Caco-2 (cell line): ENCODE data around the gene KIAA1671. TPM values are rescaled to one million over a fixed set of nuclear protein-coding genes. Genes with fewer than 3 reads are reported as not detected.

Experiments
- BruUV-seq: library from RNA; stranded (reverse); fragments of 400-500 nt; replicated peaks from 2 replicates; lab custom pipeline; 2021; lab: Mats Ljungman, UMichigan
- CTCF ChIA-PET: fragments of 300-600 bp; sonication (Branson Sonifier 250); formaldehyde crosslinking; loops from one replicate; lab custom pipeline; 2022; ENCODE audit warnings: antibody characterized with exemption; lab: Charles Lee
- POLR2A ChIA-PET: fragments of 300-600 bp; sonication (Branson Sonifier 250); formaldehyde crosslinking; loops from one replicate; lab custom pipeline; 2022; ENCODE audit warnings: antibody characterized with exemption; lab: Charles Lee
- DNase-seq, 2 experiments: peaks; one replicate each; pipeline versions ENCODE4 v3.0.0 to v3.0.0-alpha.2; 2020 to 2022
- H3K27me3 ChIP-seq: replicated peaks from 2 replicates; pipeline ENCODE4 v1.6.0; 2011; ENCODE audit warnings: low read length; ENCODE audit not compliant: control insufficient read depth, insufficient read depth
- H3K36me3 ChIP-seq: 2 replicates; pipeline ENCODE4 v1.5.1; 2011; ENCODE audit warnings: low read length; ENCODE audit not compliant: control insufficient read depth, insufficient read depth
- H3K4me1 ChIP-seq: fragments of 250-450 bp; sonication (Bioruptor Pico); 2 replicates; pipeline ENCODE4 v1.5.1; 2020; ENCODE audit warnings: mild to moderate bottlenecking
- H3K4me3 ChIP-seq: 2 replicates; pipeline ENCODE4 v1.5.1; 2011; ENCODE audit warnings: low read depth, mild to moderate bottlenecking, control low read depth, low read length
- H3K9me3 ChIP-seq: fragments of 250-450 bp; sonication (Bioruptor Pico); 2 replicates; pipeline ENCODE4 v1.5.1; 2020; ENCODE audit warnings: mild to moderate bottlenecking, moderate library complexity
- H3K27ac Mint-ChIP-seq: one replicate; pipeline ENCODE4 v1.8.0; 2022; ENCODE audit warnings: mixed read lengths; ENCODE audit not compliant: unreplicated experiment
- H3K27me3 Mint-ChIP-seq: one replicate; pipeline ENCODE4 v1.8.0; 2022; ENCODE audit warnings: mixed read lengths; ENCODE audit not compliant: insufficient read depth, unreplicated experiment
- H3K36me3 Mint-ChIP-seq: one replicate; pipeline ENCODE4 v1.8.0; 2022; ENCODE audit warnings: mild to moderate bottlenecking, mixed read lengths; ENCODE audit not compliant: insufficient read depth, unreplicated experiment
- H3K4me1 Mint-ChIP-seq: one replicate; pipeline ENCODE4 v1.8.0; 2022; ENCODE audit warnings: low read depth, mixed read lengths; ENCODE audit not compliant: unreplicated experiment
- H3K4me3 Mint-ChIP-seq: one replicate; pipeline ENCODE4 v1.8.0; 2022; ENCODE audit warnings: mild to moderate bottlenecking, moderate library complexity, mixed read lengths; ENCODE audit not compliant: unreplicated experiment
- H3K9me3 Mint-ChIP-seq: one replicate; pipeline ENCODE4 v1.8.0; 2022; ENCODE audit warnings: mixed read lengths; ENCODE audit not compliant: unreplicated experiment
- intact Hi-C: fragments of 100-400 bp; cut with micrococcal nuclease; formaldehyde crosslinking; loops from one replicate; pipeline ENCODE4 v1.10.0; 2022; ENCODE audit not compliant: unreplicated experiment
- total RNA-seq: library from RNA; stranded (reverse); gene quantifications from 2 replicates; pipeline ENCODE4 v1.2.3, GENCODE V29; 2022
- TF ChIP-seq, protein P1 (sequence below), 2 experiments: fragments of 200-600 bp in 1 of 2; IDR thresholded peaks; 1 replicate in 1 of 2; 2 replicates in 1 of 2; pipeline versions ENCODE4 v1.5.1 to v1.8.0; 2011 to 2022; ENCODE audit warnings: antibody characterized with exemption in 1 of 2, control low read depth in 1 of 2, inconsistent platforms in 1 of 2, low read depth in 1 of 2, low read length in 1 of 2, mild to moderate bottlenecking in 1 of 2, moderate library complexity in 1 of 2; ENCODE audit not compliant: insufficient read depth in 1 of 2, severe bottlenecking in 1 of 2, unreplicated experiment in 1 of 2

KIAA1671 gene
- total RNA-seq, 1 experiment from 2014 or later: 28.6 TPM

GRCh38 chr22:25021976-25022711, 69.6 kb downstream of the KIAA1671 start:
- no TSS peak for BruUV-seq
- no peaks in the 10 kb centered on the region for H3K36me3 ChIP-seq
- Mint-ChIP-seq H3K4me1 (peaks cover 16% of the 10 kb centered on the region), H3K36me3 (peaks cover 7% of the 10 kb centered on the region), H3K4me3 (no peak overlapping the region), H3K27me3 (no peaks in the 10 kb centered on the region), H3K27ac (no peak overlapping the region), H3K9me3 (no peaks in the 10 kb centered on the region)
- H3K4me3 ChIP-seq: no peak overlapping the region
- TF ChIP-seq, protein P1, sequence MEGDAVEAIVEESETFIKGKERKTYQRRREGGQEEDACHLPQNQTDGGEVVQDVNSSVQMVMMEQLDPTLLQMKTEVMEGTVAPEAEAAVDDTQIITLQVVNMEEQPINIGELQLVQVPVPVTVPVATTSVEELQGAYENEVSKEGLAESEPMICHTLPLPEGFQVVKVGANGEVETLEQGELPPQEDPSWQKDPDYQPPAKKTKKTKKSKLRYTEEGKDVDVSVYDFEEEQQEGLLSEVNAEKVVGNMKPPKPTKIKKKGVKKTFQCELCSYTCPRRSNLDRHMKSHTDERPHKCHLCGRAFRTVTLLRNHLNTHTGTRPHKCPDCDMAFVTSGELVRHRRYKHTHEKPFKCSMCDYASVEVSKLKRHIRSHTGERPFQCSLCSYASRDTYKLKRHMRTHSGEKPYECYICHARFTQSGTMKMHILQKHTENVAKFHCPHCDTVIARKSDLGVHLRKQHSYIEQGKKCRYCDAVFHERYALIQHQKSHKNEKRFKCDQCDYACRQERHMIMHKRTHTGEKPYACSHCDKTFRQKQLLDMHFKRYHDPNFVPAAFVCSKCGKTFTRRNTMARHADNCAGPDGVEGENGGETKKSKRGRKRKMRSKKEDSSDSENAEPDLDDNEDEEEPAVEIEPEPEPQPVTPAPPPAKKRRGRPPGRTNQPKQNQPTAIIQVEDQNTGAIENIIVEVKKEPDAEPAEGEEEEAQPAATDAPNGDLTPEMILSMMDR (IDR thresholded peaks at IDR 0.05; ENCODE audit: insufficient read depth in 1 of 2, low read depth in 1 of 2, low read length in 1 of 2, severe bottlenecking in 1 of 2, unreplicated experiment in 1 of 2): no peak
- peaks cover 17% of the 10 kb centered on the region for H3K4me1 ChIP-seq
- POLR2A ChIA-PET: no interaction called here
- H3K27me3 ChIP-seq: no peaks in the 10 kb centered on the region
- intact Hi-C loops: no loop called here
- CTCF ChIA-PET: interaction anchor here (0.9 kb wide), 1 partner anchor 27 kb away, joined by 3 read pairs; no protein-coding TSS in a partner anchor
- DNase-seq: no peak
- H3K9me3 ChIP-seq: no peaks in the 10 kb centered on the region

GRCh38 chr22:25023879-25024278, 71.4 kb downstream of the KIAA1671 start:
- H3K4me1 ChIP-seq: peaks cover 22% of the 10 kb centered on the region
- TF ChIP-seq, protein P1 (IDR thresholded peaks at IDR 0.05; ENCODE audit: insufficient read depth in 1 of 2, low read depth in 1 of 2, low read length in 1 of 2, severe bottlenecking in 1 of 2, unreplicated experiment in 1 of 2): no peak
- H3K4me3 ChIP-seq: no peak overlapping the region
- intact Hi-C loops: no loop called here
- BruUV-seq: no TSS peak
- Mint-ChIP-seq H3K9me3 (no peaks in the 10 kb centered on the region), H3K4me3 (no peak overlapping the region), H3K27ac (no peak overlapping the region), H3K4me1 (peaks cover 19% of the 10 kb centered on the region), H3K27me3 (no peaks in the 10 kb centered on the region), H3K36me3 (peaks cover 2% of the 10 kb centered on the region)
- 0 out of 2 replicates have a peak, but pooled peaks cover 1% of the 10 kb centered on the region for H3K36me3 ChIP-seq
- CTCF ChIA-PET: interaction anchor here (0.8 to 1.5 kb wide), 2 partner anchors 25 to 87 kb away, joined by 3 to 4 read pairs; no protein-coding TSS in a partner anchor
- no peaks in the 10 kb centered on the region for H3K27me3 ChIP-seq
- POLR2A ChIA-PET: no interaction called here
- H3K9me3 ChIP-seq: no peaks in the 10 kb centered on the region
- DNase-seq: no peak

DNA sequence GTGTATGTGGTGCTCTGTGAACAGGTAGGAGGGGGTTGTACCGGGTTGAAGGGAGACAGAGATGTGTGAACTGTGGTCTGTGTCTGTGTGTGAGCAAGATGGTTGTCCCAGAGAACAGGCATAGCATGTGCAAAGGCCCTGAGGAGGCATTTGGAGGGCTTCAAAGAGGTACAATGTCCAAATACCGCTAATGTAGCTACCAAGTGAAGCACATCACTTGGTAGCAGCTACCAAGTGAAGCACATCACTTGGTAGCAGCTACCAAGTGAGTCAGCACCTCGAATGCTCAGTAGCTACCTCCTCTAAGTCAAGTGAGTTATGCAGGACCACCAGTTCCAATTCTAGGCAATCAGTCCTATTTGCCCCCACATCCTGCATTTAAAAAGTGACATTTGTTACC, 72.4 kb downstream of the KIAA1671 start:
- peaks cover 6% of the 10 kb centered on the region for H3K36me3 Mint-ChIP-seq
- TF ChIP-seq, protein P1 (IDR thresholded peaks at IDR 0.05; ENCODE audit: insufficient read depth in 1 of 2, low read depth in 1 of 2, low read length in 1 of 2, severe bottlenecking in 1 of 2, unreplicated experiment in 1 of 2): no peak
- Histone ChIP-seq H3K4me3 (no peak overlapping the region), H3K27me3 (no peaks in the 10 kb centered on the region), H3K4me1 (peaks cover 22% of the 10 kb centered on the region), H3K9me3 (no peaks in the 10 kb centered on the region), H3K36me3 (0 out of 2 replicates have a peak, but pooled peaks cover 1% of the 10 kb centered on the region)
- BruUV-seq: no TSS peak
- intact Hi-C loops: loop anchor here (5.0 kb wide), 1 partner anchor 73 kb away; the partner anchor contains the start of gene KIAA1671
- no peak overlapping the region for H3K4me3 Mint-ChIP-seq
- DNase-seq: no peak
- H3K27me3 Mint-ChIP-seq: no peaks in the 10 kb centered on the region
- peaks cover 19% of the 10 kb centered on the region for H3K4me1 Mint-ChIP-seq
- ChIA-PET CTCF (interaction anchor here (1.5 kb wide), 1 partner anchor 24 kb away, joined by 4 read pairs; no protein-coding TSS in a partner anchor), POLR2A (no interaction called here)
- no peak overlapping the region for H3K27ac Mint-ChIP-seq
- H3K9me3 Mint-ChIP-seq: no peaks in the 10 kb centered on the region
